Stimulated activated naive CD8-positive, alpha-beta T cell treated with anti-CD3 and anti-CD28 coated beads, Interleukin-15, amount 100 ng/mL, for 72 hours (primary cell): ENCODE measurements around the gene MED12L.

ENCODE experiments used
- ATAC-seq: fragments of 150-1000 bp; cut with Tn5 transposase; 2 replicates; pipeline ENCODE4 v1.10.0; 2021; ENCODE audit warnings: mild to moderate bottlenecking, moderate library complexity
- DNase-seq, 2 donors: peaks; one replicate each; pipeline ENCODE4 v3.0.0; 2021 to 2022
- H3K27ac Mint-ChIP-seq, 2 donors: one replicate each; pipeline ENCODE4 v1.8.0; 2022; ENCODE audit warnings: mild to moderate bottlenecking in 2 of 2, mixed read lengths in 2 of 2, moderate library complexity in 2 of 2
- H3K27me3 Mint-ChIP-seq: one replicate; pipeline ENCODE4 v1.8.0; 2022; ENCODE audit warnings: mixed read lengths
- H3K4me1 Mint-ChIP-seq: one replicate; pipeline ENCODE4 v1.8.0; 2022; ENCODE audit warnings: mild to moderate bottlenecking, mixed read lengths
- H3K4me3 Mint-ChIP-seq, 2 donors: one replicate each; pipeline ENCODE4 v1.8.0; 2022; ENCODE audit warnings: mild to moderate bottlenecking in 2 of 2, mixed read lengths in 2 of 2, moderate library complexity in 1 of 2
- H3K9me3 Mint-ChIP-seq, 2 donors: one replicate each; pipeline ENCODE4 v1.8.0; 2022; ENCODE audit warnings: mixed read lengths in 2 of 2

Gene MED12L

GRCh38 chr3:151307131-151307530 is 221.7 kb downstream of the MED12L start:
- Mint-ChIP-seq H3K4me1 (peaks cover 37% of the 10 kb centered on the region), H3K27me3 (peaks cover 13% of the 10 kb centered on the region), H3K9me3 (no peaks in the 10 kb centered on the region), H3K27ac (peak overlapping the region in 1 of 2 donors; percentile 6), H3K4me3 (no peak overlapping the region)
- ATAC-seq (no peak), DNase-seq (no peak)

- ATAC-seq (peak; percentile 19), DNase-seq (no peak)
- Mint-ChIP-seq H3K27ac (peak overlapping the region in 1 of 2 donors; percentile 1), H3K4me3 (no peak overlapping the region), H3K9me3 (no peaks in the 10 kb centered on the region), H3K27me3 (peaks cover 9% of the 10 kb centered on the region), H3K4me1 (peaks cover 37% of the 10 kb centered on the region)
Measured at GRCh38 chr3:151307583-151308488, 222.4 kb downstream of the MED12L start.

GRCh38 chr3:151309566-151309965 is 224.1 kb downstream of the MED12L start:
- Mint-ChIP-seq H3K27me3 (no peaks in the 10 kb centered on the region), H3K4me3 (no peak overlapping the region), H3K27ac (no peak overlapping the region), H3K9me3 (no peaks in the 10 kb centered on the region), H3K4me1 (peaks cover 31% of the 10 kb centered on the region)
- ATAC-seq, result no peak
- DNase-seq, result no peak

- H3K9me3 Mint-ChIP-seq, result no peaks in the 10 kb centered on the region
- no peak overlapping the region for H3K4me3 Mint-ChIP-seq
- no peak overlapping the region for H3K27ac Mint-ChIP-seq
- H3K4me1 Mint-ChIP-seq, result peaks cover 5% of the 10 kb centered on the region
- DNase-seq, result no peak
- ATAC-seq, result no peak
- peaks cover 7% of the 10 kb centered on the region for H3K27me3 Mint-ChIP-seq
Measured at GRCh38 chr3:151312972-151313371, 227.5 kb downstream of the MED12L start.

DNA sequence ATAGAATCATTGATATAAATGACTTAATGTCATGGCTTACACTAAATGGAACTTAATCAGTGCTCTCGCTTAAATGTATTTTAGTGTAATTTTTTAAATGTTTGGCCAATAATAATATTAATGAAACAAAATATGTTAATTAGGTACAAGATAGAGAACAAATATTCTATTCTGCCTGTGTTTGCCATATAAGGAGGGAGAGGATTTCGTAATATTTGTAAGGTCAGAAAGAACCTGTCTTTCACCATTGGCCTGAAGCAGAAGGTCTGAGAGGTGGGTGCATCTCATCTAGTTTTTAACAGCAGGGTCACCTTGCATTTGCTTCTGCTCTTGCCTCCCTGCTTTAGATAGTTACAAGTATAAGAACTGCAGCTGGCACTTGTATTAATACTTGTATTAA is 228.7 kb downstream of the MED12L start:
- Mint-ChIP-seq H3K27ac (no peak overlapping the region), H3K4me3 (no peak overlapping the region), H3K27me3 (peaks cover 7% of the 10 kb centered on the region), H3K4me1 (peaks cover 5% of the 10 kb centered on the region), H3K9me3 (no peaks in the 10 kb centered on the region)
- ATAC-seq (no peak), DNase-seq (no peak)

- H3K9me3 Mint-ChIP-seq, result no peaks in the 10 kb centered on the region
- H3K4me3 Mint-ChIP-seq, result no peak overlapping the region
- ATAC-seq (no peak), DNase-seq (no peak)
- H3K27ac Mint-ChIP-seq, result no peak overlapping the region
- peaks cover 5% of the 10 kb centered on the region for H3K4me1 Mint-ChIP-seq
- H3K27me3 Mint-ChIP-seq, result peaks cover 7% of the 10 kb centered on the region
Measured at GRCh38 chr3:151314593-151314992, 229.1 kb downstream of the MED12L start.

DNA sequence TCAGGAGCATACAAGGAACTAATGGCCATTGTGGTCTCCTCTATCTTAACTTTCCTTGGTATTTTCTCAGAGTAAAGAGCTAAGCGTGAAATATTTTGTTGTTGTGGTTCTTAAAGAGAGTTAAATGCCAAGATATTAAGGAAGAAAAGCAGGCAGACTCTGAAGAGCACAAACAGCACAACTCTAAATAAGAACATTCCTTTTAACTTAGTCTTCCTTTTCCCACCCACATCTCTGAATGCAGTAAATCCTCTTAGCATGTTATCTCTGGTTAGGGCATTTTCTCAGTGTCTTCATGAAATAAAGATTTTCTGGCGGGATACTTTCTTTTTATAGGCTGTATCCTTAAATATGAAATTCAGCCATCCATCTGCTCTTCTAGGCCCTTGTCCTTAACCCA is 229.7 kb downstream of the MED12L start:
- ATAC-seq (no peak), DNase-seq (no peak)
- no peak overlapping the region for H3K27ac Mint-ChIP-seq
- no peaks in the 10 kb centered on the region for H3K9me3 Mint-ChIP-seq
- peaks cover 5% of the 10 kb centered on the region for H3K4me1 Mint-ChIP-seq
- H3K27me3 Mint-ChIP-seq, result peaks cover 7% of the 10 kb centered on the region
- H3K4me3 Mint-ChIP-seq, result no peak overlapping the region

DNA sequence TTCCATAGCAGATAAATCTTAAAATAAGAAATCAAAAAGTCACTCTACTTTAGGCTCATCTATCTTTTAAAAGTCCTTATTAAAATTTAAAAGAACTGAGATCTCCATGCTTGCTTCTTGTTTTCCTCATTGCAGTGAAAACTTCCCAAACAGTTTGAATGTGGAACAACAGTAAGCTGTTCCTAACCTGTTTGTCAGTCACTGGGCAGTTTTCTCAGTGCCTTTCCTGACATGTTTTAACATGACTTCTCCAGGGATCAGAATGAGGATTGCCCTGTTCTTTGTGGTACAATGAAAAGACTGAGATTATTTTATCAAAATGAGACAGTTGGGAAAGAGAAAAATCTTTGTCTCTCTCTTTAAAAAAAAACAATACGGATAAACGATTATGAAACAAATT is 230.4 kb downstream of the MED12L start:
- Mint-ChIP-seq H3K9me3 (no peaks in the 10 kb centered on the region), H3K27ac (no peak overlapping the region)
- no peak for ATAC-seq

DNA sequence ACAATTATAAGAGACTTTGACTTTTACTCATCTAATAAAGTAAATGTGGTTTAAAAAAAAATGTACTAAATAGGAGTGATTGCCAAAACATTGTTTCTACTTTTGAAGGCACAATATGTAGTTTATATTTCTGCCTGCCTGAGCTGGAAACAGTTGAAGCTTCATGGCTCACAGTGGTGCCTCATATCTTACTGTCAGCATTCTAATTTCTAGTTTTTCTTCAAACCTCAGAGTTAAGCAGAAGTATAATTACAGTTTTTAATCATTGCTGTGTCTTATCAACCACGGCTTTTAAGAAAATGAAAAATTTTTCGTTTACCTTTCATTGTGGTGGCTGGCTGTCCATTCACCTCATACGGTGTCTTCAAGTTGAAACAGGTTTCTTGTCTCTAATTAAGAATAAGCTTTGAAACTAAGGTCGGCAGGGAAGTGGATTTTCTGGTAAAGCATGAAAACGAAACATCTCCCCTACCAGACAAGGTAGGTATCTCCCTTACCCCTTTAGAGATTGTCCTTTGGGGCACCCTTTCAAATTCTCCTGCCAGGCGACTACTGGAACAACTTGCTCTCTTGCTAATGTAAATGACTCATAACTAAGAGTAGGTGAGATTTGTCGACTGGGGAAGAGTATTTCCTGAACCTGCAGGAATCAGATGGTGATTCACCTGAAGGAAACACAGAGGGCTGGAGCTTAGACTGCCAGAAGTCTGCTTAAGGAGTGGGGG is 231.0 kb downstream of the MED12L start, which contains the start of gene GPR87:
GPR87 (minus strand) TSS at position 554 of the 725 bp plus-strand sequence. CDS start 16,720 bp downstream, outside the sequence.
- DNase-seq (peak in 1 of 2 donors; percentile 52), ATAC-seq (peak; percentile 92)
- Mint-ChIP-seq H3K27ac (peak within 1 kb of the TSS in 1 of 2 donors; percentile 58), H3K27me3 (peaks cover 7% of the 10 kb centered on the region), H3K4me1 (peaks cover 6% of the 10 kb centered on the region), H3K4me3 (peak within 1 kb of the TSS in 1 of 2 donors; percentile 65), H3K9me3 (no peaks in the 10 kb centered on the region)

More for the DNA sequence above, 230.4 kb downstream of the MED12L start:
- no peak for DNase-seq
- H3K4me1 Mint-ChIP-seq, result peaks cover 5% of the 10 kb centered on the region
- peak overlapping the region in 1 of 2 donors; percentile 65 for H3K4me3 Mint-ChIP-seq
- peaks cover 7% of the 10 kb centered on the region for H3K27me3 Mint-ChIP-seq

- Mint-ChIP-seq H3K27me3 (peaks cover 10% of the 10 kb centered on the region), H3K4me3 (no peak overlapping the region), H3K9me3 (peaks cover 0 to 4% of the 10 kb centered on the region in 2 donors), H3K4me1 (peaks cover 11% of the 10 kb centered on the region), H3K27ac (no peak overlapping the region)
- ATAC-seq (no peak), DNase-seq (no peak)
Measured at GRCh38 chr3:151318313-151318712, 232.8 kb downstream of the MED12L start.

DNA sequence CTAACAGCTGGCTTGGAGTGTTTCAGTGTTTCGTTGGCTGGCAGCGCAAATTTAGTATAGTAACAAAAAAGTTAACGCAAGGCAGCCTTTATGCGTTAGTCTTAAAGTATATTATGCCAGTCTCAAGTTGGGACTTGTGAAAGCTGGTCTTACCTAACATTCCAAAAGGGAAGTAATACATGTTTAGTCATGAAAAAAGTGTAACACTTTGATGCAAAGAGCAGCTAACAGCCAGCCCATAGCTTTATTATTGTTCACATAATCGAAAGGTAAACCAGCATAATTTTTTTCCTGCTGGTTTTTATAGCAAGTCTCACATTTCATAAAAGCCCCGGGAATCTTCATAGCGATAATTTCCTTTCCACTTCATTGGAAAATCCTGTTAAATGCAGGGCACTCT is 233.5 kb downstream of the MED12L start:
- Mint-ChIP-seq H3K27ac (no peak overlapping the region), H3K9me3 (peaks cover 0 to 4% of the 10 kb centered on the region in 2 donors), H3K27me3 (peaks cover 17% of the 10 kb centered on the region), H3K4me1 (peaks cover 11% of the 10 kb centered on the region), H3K4me3 (no peak overlapping the region)
- ATAC-seq, result no peak
- no peak for DNase-seq

DNA sequence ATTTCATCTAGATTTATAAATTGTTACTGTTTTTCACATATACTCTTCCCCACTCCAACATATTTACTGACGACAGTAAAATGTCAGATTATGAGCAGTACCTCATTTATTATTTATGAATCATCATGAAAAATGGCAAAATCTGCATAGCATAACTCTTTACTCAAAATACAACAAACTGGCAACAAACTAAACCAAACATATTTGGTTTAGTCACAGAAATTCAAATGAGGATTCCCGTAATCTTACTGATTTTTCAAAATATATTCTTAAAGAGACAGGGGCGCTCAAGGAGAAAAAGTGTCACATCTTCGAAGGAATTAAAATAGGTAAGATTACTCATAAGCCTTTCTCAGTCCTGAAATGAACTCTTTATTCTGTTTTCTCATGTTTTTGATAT is 234.2 kb downstream of the MED12L start:
- H3K4me1 Mint-ChIP-seq, result peaks cover 11% of the 10 kb centered on the region
- no peak for ATAC-seq
- H3K27ac Mint-ChIP-seq, result no peak overlapping the region
- H3K9me3 Mint-ChIP-seq, result peaks cover 0 to 4% of the 10 kb centered on the region in 2 donors
- DNase-seq, result no peak
- peaks cover 17% of the 10 kb centered on the region for H3K27me3 Mint-ChIP-seq
- H3K4me3 Mint-ChIP-seq, result no peak overlapping the region

GRCh38 chr3:151320131-151320530 is 234.7 kb downstream of the MED12L start:
- Mint-ChIP-seq H3K9me3 (peaks cover 0 to 4% of the 10 kb centered on the region in 2 donors), H3K27ac (no peak overlapping the region), H3K4me3 (no peak overlapping the region), H3K27me3 (peaks cover 13% of the 10 kb centered on the region), H3K4me1 (peaks cover 11% of the 10 kb centered on the region)
- ATAC-seq (no peak), DNase-seq (no peak)

DNA sequence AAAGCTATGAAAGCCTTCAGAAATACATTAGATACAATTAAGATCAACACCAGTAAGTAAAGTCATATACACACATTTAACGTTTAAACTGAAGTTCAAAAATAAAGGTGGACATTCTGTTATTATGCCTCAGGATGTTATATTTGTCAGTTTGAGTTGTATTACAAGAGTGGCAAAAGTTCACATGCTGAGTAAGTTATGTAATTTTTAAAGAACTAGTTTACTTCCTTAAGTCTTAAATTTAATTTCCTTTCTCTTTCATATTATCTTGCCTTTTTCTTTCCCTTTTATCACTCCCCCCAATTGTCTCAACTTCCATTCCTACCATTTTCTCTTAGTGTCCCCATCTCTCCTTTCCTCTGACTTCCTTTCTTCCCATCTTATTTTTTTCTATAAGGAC is 236.1 kb downstream of the MED12L start:
- Mint-ChIP-seq H3K4me3 (no peak overlapping the region), H3K27me3 (peaks cover 17% of the 10 kb centered on the region), H3K27ac (no peak overlapping the region), H3K9me3 (peaks cover 0 to 4% of the 10 kb centered on the region in 2 donors), H3K4me1 (peaks cover 10% of the 10 kb centered on the region)
- ATAC-seq (no peak), DNase-seq (no peak)

- peak overlapping the region in 1 of 2 donors; percentile 2 for H3K27ac Mint-ChIP-seq
- no peak overlapping the region for H3K4me3 Mint-ChIP-seq
- ATAC-seq (no peak), DNase-seq (no peak)
- H3K9me3 Mint-ChIP-seq, result peaks cover 0 to 4% of the 10 kb centered on the region in 2 donors
- H3K27me3 Mint-ChIP-seq, result peaks cover 18% of the 10 kb centered on the region
- H3K4me1 Mint-ChIP-seq, result peaks cover 6% of the 10 kb centered on the region
Measured at GRCh38 chr3:151322511-151322910, 237.0 kb downstream of the MED12L start.
